Measurements from ENCODE around the gene TMEM131.

The TMEM131 gene

GRCh38 chr2:97747285-97747684 lies 248.5 kb downstream of the TMEM131 start:
- TF ChIP-seq CTCF (IDR thresholded peaks at IDR 0.05; ENCODE audit: control extremely low read depth, extremely low read depth, low read depth, missing control alignments) = no peak
- CTCF ChIA-PET = interaction anchor here (1.6 to 4.1 kb wide), 4 partner anchors 7 to 156 kb away, joined by 3 to 23 read pairs (median 6); no protein-coding TSS in a partner anchor
- POLR2A ChIA-PET = no interaction called here
- no peak for DNase-seq (ENCODE audit: extremely low spot score)

GRCh38 chr2:97745474-97746174 lies 250.1 kb downstream of the TMEM131 start:
- ChIA-PET POLR2A (no interaction called here), CTCF (interaction anchor here (0.7 to 4.1 kb wide), 5 partner anchors 15 to 640 kb away, joined by 3 to 23 read pairs (median 4); no protein-coding TSS in a partner anchor)
- TF ChIP-seq CTCF (IDR thresholded peaks at IDR 0.05; ENCODE audit: control extremely low read depth, extremely low read depth, low read depth, missing control alignments) = no peak
- DNase-seq (ENCODE audit: extremely low spot score) = peak; percentile 41

GRCh38 chr2:97743913-97744312 lies 251.8 kb downstream of the TMEM131 start:
- CTCF ChIA-PET = interaction anchor here (0.9 to 5.5 kb wide), 12 partner anchors 10 to 642 kb away, joined by 3 to 65 read pairs (median 3); no protein-coding TSS in a partner anchor
- DNase-seq (ENCODE audit: extremely low spot score) = no peak
- POLR2A ChIA-PET = no interaction called here
- TF ChIP-seq CTCF (IDR thresholded peaks at IDR 0.05; ENCODE audit: control extremely low read depth, extremely low read depth, low read depth, missing control alignments) = no peak

GRCh38 chr2:97742381-97742847 lies 253.3 kb downstream of the TMEM131 start:
- no peak for TF ChIP-seq CTCF (IDR thresholded peaks at IDR 0.05; ENCODE audit: control extremely low read depth, extremely low read depth, low read depth, missing control alignments)
- POLR2A ChIA-PET = no interaction called here
- DNase-seq (ENCODE audit: extremely low spot score) = no peak
- CTCF ChIA-PET = interaction anchor here (1.2 to 5.5 kb wide), 10 partner anchors 15 to 670 kb away, joined by 3 to 65 read pairs (median 10); partner anchors contain the start of gene ZAP70

GRCh38 chr2:97741686-97742085 lies 254.1 kb downstream of the TMEM131 start:
- CTCF ChIA-PET = interaction anchor here (0.7 to 5.5 kb wide), 23 partner anchors 10 to 671 kb away, joined by 3 to 65 read pairs (median 8); partner anchors contain the start of gene ZAP70
- TF ChIP-seq CTCF (IDR thresholded peaks at IDR 0.05; ENCODE audit: control extremely low read depth, extremely low read depth, low read depth, missing control alignments) = no peak
- DNase-seq (ENCODE audit: extremely low spot score) = no peak
- POLR2A ChIA-PET = no interaction called here

- DNase-seq (ENCODE audit: extremely low spot score) = no peak
- TF ChIP-seq CTCF (IDR thresholded peaks at IDR 0.05; ENCODE audit: control extremely low read depth, extremely low read depth, low read depth, missing control alignments) = no peak
- ChIA-PET POLR2A (interaction anchor here (0.7 kb wide), 1 partner anchor 678 kb away, joined by 3 read pairs; no protein-coding TSS in a partner anchor), CTCF (interaction anchor here (0.7 to 5.5 kb wide), 34 partner anchors 9 to 671 kb away, joined by 3 to 65 read pairs (median 7); partner anchors contain the start of gene ZAP70)
Observed at GRCh38 chr2:97741251-97741650, 254.5 kb downstream of the TMEM131 start.

All from GM10248 (cell line).